IPS-18c (cell line): ENCODE measurements around the gene NCLN.

Source experiments
- H3K4me3 ChIP-seq: 2 replicates; pipeline ENCODE4 v1.7.0; 2013; ENCODE audit warnings: low read depth, mild to moderate bottlenecking, low read length, moderate library complexity; ENCODE audit not compliant: insufficient read depth
- H3K9me3 ChIP-seq: one replicate; pipeline ENCODE4 v1.6.1; 2013; ENCODE audit warnings: mild to moderate bottlenecking, low read length, moderate library complexity; ENCODE audit not compliant: control insufficient read depth, insufficient read depth

Gene NCLN

GRCh38 chr19:3185461-3186159 lies at the start of gene NCLN:
TSS of gene NCLN (plus strand) at chr19:3185930. CDS start at chr19:3186031, 101 bp downstream.
- no peaks in the 10 kb centered on the region for H3K9me3 ChIP-seq

GRCh38 chr19:3135961-3136683 lies 49.6 kb upstream of the NCLN start, which contains the start of gene GNA15:
TSS of gene GNA15 (plus strand) at chr19:3136033. CDS start at chr19:3136451, 418 bp downstream.
- no peak within 1 kb of the TSS for H3K4me3 ChIP-seq
- no peaks in the 10 kb centered on the region for H3K9me3 ChIP-seq

More at GRCh38 chr19:3185461-3186159, at the start of gene NCLN:
- H3K4me3 ChIP-seq = peak within 1 kb of the TSS; percentile 97

- no peaks in the 10 kb centered on the region for H3K9me3 ChIP-seq
- no peak overlapping the region for H3K4me3 ChIP-seq
Measured at GRCh38 chr19:3136684-3137055, 49.1 kb upstream of the NCLN start.

GRCh38 chr19:3137119-3137518 lies 48.6 kb upstream of the NCLN start:
- Histone ChIP-seq H3K4me3 (no peak overlapping the region), H3K9me3 (no peaks in the 10 kb centered on the region)

GRCh38 chr19:3138268-3138667 lies 47.5 kb upstream of the NCLN start:
- no peak overlapping the region for H3K4me3 ChIP-seq
- H3K9me3 ChIP-seq = no peaks in the 10 kb centered on the region

- Histone ChIP-seq H3K9me3 (no peaks in the 10 kb centered on the region), H3K4me3 (no peak overlapping the region)
Measured at GRCh38 chr19:3140667-3141038, 45.1 kb upstream of the NCLN start.

- Histone ChIP-seq H3K9me3 (no peaks in the 10 kb centered on the region), H3K4me3 (no peak overlapping the region)
Measured at GRCh38 chr19:3142292-3142670, 43.4 kb upstream of the NCLN start.

- Histone ChIP-seq H3K9me3 (no peaks in the 10 kb centered on the region), H3K4me3 (no peak overlapping the region)
Measured at GRCh38 chr19:3142781-3143337, 42.9 kb upstream of the NCLN start.

GRCh38 chr19:3145909-3146676 lies 39.6 kb upstream of the NCLN start:
- Histone ChIP-seq H3K9me3 (no peaks in the 10 kb centered on the region), H3K4me3 (no peak overlapping the region)

- Histone ChIP-seq H3K4me3 (no peak overlapping the region), H3K9me3 (no peaks in the 10 kb centered on the region)
Measured at GRCh38 chr19:3146677-3147100, 39.0 kb upstream of the NCLN start.

- no peak overlapping the region for H3K4me3 ChIP-seq
- no peaks in the 10 kb centered on the region for H3K9me3 ChIP-seq
Measured at GRCh38 chr19:3148503-3148902, 37.2 kb upstream of the NCLN start.

GRCh38 chr19:3149089-3149488 lies 36.6 kb upstream of the NCLN start:
- H3K9me3 ChIP-seq = no peaks in the 10 kb centered on the region
- no peak overlapping the region for H3K4me3 ChIP-seq

GRCh38 chr19:3149526-3150505 lies 35.9 kb upstream of the NCLN start:
- Histone ChIP-seq H3K4me3 (no peak overlapping the region), H3K9me3 (no peaks in the 10 kb centered on the region)

- Histone ChIP-seq H3K4me3 (peak overlapping the region; percentile 20; the same call in 1 of the 2 replicates), H3K9me3 (no peaks in the 10 kb centered on the region)
Measured at GRCh38 chr19:3150739-3151329, 34.9 kb upstream of the NCLN start.

- H3K9me3 ChIP-seq = no peaks in the 10 kb centered on the region
- peak overlapping the region; percentile 20; the same call in 1 of the 2 replicates for H3K4me3 ChIP-seq
Measured at GRCh38 chr19:3151563-3152418, 33.9 kb upstream of the NCLN start.
